Renal pelvis (tissue), 3 donors: ENCODE data around the gene FAM9C. TPM values are rescaled to one million over a fixed set of nuclear protein-coding genes. Genes with fewer than 3 reads are reported as not detected.

Experiments used
- polyA plus RNA-seq, 3 donors: library from polyadenylated mRNA; unstranded; fragments of 120-200 nt; gene quantifications; one replicate each; pipeline ENCODE4 v1.2.1, GENCODE V29; 2013; ENCODE audit not compliant: insufficient read length in 3 of 3

Gene FAM9C
- polyA plus RNA-seq, 3 donors = 0.19 to 0.65 (median 0.49) TPM

Other genes starting within 250 kb of the FAM9C start
- gene TLR7, start 177.5 kb downstream of the FAM9C start, polyA plus RNA-seq = under 1 TPM; 0.44 to 0.68 (median 0.58) TPM
- gene TLR8, start 138.0 kb downstream of the FAM9C start, polyA plus RNA-seq = under 1 TPM; 0.23 to 0.33 (median 0.31) TPM
- gene TMSB4X, start 69.5 kb downstream of the FAM9C start, polyA plus RNA-seq = 1,000 to 10,000 TPM; 2,484 to 3,513 (median 2,812) TPM